GM12873 (cell line): ENCODE results near the gene MAPRE3.

Experiments used
- CTCF ChIP-seq: IDR thresholded peaks from 2 replicates; pipeline ENCODE4 v1.5.1; 2012; ENCODE audit warnings: low read depth, mild to moderate bottlenecking, moderate library complexity, low read length, control low read depth; ENCODE audit not compliant: insufficient read depth; ENCODE audit errors: missing control alignments

Gene MAPRE3

GRCh38 chr2:27054721-27055120, 84.3 kb downstream of the MAPRE3 start:
- TF ChIP-seq CTCF, result no peak

- TF ChIP-seq CTCF, result no peak
Observed at GRCh38 chr2:27057184-27057583, 86.7 kb downstream of the MAPRE3 start.

GRCh38 chr2:27058210-27058609, 87.8 kb downstream of the MAPRE3 start:
- TF ChIP-seq CTCF, result no peak

- no peak for TF ChIP-seq CTCF
Observed at GRCh38 chr2:27059141-27059820, 88.8 kb downstream of the MAPRE3 start.

- no peak for TF ChIP-seq CTCF
Observed at GRCh38 chr2:27060323-27060722, 89.9 kb downstream of the MAPRE3 start.

GRCh38 chr2:27065128-27065527, 94.7 kb downstream of the MAPRE3 start:
- no peak for TF ChIP-seq CTCF

GRCh38 chr2:27067385-27067784, 96.9 kb downstream of the MAPRE3 start:
- TF ChIP-seq CTCF, result no peak
